ENCODE results near the gene TBCD. TPM values are rescaled to one million over a fixed set of nuclear protein-coding genes. Genes with fewer than 3 reads are reported as not detected.

The TBCD gene
- total RNA-seq, 1 donor from 2014 or later: 44.5 TPM

DNA sequence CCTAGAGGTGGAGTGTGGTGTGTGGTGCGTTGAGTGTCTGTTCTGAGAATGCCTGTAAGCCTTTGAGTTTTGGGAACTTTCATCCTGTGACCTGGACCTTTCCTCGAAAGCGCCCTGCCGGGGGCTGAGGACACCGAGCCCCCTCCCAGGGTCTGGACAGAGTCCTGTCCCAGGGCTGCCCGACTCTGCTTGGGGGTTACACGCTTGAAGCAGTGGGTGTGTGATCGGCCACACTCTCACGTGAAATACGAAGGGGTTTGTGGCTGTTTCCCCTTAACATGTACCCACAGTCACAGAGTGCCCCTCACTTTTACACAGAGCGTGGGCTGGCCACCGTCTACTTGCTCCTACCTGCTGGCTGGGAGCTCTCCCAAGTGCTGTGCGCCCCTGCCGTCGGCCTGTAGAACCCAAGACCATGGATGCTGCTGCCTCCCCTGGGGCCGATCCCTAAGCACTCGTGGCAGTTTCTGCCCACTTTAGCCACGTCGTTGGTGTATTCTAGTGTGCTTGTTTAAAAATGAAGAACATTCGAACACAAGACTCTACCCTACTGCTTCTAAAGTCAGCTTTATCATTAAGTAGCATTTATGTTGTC, 81.1 kb downstream of the TBCD start:
- DNase-seq: no peak

DNA sequence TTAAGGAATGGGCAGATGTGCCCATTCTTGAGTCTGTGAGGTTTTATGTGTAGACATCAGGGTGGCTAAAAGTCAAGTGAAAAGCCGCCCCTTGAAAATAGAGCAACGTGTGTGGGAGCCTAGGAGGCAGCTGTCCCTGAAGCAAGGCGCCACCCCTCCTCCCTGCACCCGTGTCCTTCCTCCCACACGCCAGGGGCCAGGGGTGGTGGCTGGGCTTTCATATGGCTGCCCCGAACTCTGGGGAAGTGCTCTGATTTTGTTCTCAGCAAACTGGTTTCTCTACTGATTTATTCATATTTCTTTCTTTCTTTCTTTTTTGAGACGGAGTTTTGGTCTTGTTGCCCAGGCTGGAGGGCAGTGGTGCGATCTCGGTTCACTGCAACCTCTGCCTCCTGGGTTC, 83.3 kb downstream of the TBCD start:
- no peak for DNase-seq

DNA sequence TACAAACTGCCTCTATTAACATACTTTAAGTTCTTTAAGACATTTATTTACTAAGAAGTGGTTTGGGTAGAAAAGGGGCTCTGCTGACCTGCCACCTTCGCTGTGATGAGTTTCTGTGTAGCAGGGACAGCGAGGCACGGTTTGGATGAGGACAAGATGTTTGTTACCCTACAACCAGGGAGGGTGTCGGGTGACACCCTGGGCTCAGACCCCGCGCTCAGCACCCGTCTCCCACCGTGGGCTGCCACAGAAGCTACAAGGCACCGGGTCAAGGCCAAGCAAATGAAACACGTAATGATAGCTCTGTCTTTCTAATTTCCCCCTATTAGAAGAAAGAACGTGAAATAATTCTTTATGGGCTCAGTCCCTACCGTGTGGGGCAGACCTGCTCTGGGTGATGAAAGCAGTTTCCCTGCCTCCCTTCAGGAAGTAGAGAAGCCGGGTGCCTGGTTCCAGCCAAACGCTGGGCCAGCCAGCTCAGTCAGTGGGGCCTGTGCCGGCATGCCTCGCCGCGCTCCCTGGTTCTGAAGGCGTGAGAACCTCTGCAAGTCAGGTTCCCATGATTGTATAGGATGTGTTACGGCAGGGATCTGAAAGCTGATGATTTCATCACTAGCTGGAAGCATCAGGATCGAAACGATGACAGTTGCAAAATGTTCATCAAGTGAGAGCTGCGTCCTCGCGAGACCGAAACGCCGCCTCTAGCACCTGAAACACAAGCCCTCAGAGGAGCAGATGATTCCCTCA, 84.1 kb downstream of the TBCD start:
- DNase-seq: no peak

DNA sequence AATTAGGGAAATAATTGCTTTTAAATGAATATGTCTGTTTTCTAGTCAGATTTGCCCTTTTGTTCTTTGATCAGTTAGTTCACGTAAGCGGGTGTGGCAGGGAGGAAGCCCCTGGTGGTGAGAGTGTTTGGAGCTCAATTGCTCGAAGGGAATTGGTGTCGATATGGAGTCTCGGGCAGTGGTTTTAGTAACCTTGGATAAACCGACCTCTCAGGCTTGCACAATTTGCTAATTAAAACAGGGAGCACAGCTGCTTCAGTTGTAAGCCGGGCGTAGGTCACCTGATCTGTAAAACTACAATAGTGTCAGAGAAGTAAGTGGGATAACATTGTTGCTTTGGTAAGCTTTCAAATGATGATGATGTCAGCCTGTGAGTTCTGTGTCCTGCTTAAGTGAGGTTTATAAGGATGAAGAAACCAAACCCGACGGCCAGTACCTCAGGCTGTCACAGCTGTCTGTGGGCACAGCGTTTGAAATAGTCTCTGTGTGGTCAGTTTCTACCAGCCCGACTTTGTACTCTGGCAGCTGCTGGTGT, 85.0 kb downstream of the TBCD start:
- DNase-seq: no peak

DNA sequence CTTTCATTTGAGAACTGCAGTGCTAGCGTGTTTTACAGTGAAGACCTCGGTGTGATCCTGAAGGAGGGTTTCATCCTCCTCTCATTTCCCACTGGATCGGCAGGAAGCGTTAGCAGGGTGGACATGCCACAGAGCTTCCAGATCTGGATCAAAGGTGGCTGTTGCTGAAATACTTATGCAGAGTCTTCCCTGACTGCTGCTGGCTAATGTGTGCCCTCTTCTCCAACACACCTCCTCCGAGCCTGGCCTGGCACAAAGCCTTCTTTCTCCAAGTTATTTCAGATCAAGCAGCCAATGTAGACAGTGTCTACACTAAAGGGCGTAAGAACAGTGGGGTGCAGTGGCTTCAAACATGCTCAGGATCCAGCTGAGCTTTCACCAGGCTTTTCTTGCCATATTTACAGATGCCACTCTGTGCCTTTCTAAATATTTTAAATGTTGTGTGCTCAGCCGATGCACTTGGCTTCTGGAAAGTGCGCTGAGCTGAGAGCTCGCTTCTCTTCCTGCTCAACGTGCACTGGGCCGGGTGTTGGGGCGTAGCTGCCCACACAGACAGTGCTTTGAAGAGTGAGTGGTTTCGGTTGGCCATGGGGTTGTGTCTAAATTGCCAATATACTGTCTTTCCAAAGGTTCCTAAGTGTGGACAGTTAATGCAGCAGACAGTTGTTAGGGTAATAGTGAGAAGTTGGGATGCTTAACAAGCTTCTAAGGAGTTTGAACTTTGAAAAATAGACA, 85.9 kb downstream of the TBCD start:
- DNase-seq: no peak

GRCh38 chr17:82838386-82839063, 86.7 kb downstream of the TBCD start:
- DNase-seq: no peak

- DNase-seq: no peak
These were observed 87.9 kb downstream of the TBCD start, which contains the start of gene ZNF750 for GRCh38 chr17:82839617-82840292. Gene ZNF750 (minus strand): TSS chr17:82840022. CDS start chr17:82832454, 7,568 bp downstream.

GRCh38 chr17:82840431-82840831, 88.6 kb downstream of the TBCD start:
- no peak for DNase-seq

GRCh38 chr17:82841921-82842596, 90.2 kb downstream of the TBCD start:
- no peak for DNase-seq

- DNase-seq: no peak
These were observed 92.2 kb downstream of the TBCD start for GRCh38 chr17:82843904-82844680.

DNA sequence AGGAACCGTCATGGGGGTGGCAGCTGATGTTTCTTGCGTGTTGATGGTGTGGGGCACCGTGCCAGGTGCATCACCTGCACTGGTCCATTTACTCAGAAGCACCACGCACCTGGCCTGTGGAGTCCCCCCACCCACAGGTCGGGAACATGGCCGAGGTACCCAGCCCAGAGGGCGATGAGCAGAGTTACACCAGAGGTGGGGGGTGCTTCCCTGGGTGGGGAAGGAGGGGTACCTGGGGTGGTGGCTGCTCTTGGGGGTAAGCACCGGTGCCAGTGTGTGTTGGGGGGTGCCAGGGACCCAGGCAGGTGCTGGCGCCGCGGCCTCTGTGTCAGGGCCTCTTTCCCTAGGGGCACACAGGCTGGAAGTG, 92.9 kb downstream of the TBCD start:
- no peak for DNase-seq

GRCh38 chr17:82845163-82845807, 93.4 kb downstream of the TBCD start:
- DNase-seq: no peak

DNA sequence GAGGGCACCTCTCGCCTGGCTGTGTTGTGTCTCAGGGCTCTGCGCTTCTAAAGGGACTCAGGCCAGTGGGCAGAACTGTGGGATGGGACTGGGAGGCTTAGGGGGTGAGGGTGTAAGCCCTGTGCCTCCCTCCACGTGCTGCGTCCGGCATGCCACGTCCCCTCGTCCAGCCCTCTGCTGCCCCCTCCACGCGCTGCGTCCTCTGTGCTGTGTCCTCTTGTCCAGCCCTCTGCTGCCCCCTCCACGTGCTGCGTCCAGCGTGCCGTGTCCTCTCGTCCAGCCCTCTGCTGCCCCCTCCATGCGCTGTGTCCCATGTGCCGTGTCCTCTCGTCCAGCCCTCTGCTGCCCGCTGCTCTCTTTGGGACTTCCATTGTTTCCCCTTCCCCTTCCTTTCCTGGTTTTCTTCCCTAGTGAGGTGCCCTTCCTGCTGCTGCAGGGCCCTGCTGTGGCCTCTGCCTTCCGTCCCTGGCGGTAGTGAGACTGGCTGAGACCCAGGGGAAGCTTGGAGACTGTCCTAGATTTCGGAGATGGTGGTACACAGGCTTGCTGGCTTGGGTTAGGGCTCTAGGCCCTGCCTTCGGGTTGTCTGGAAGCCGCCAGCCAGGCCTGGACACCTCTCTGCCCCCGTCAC, 94.3 kb downstream of the TBCD start:
- no peak for DNase-seq

DNA sequence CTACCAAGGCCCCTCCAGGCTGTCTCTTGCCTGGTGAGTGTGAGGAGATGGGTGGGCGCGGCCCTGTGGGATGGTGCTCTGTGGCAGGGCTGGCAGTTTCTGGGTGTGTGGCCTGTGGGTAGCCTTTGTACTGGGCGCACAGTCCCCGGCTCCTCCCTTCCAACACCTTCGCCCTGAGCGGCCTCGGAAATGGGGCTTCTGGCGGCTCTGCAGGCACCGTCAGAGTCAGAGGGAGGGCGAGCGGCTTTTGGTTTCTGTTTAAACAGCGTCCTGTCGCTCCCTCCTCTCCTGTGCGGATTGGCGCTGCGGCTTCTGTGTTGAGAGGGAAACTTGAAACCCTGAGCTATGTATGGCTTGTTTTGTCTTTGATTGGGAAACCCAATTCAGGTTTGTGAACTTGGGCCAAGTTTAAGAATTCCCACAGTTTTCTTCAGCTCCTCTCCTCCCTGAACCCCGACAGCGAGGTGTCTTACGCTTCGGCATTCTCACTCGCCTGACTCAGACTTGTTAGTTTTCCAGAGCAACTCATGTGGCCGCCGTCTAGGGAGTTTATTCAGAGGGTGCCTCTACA, 96.2 kb downstream of the TBCD start:
- no peak for DNase-seq

GRCh38 chr17:82849076-82849945, 97.4 kb downstream of the TBCD start:
- DNase-seq: no peak

DNA sequence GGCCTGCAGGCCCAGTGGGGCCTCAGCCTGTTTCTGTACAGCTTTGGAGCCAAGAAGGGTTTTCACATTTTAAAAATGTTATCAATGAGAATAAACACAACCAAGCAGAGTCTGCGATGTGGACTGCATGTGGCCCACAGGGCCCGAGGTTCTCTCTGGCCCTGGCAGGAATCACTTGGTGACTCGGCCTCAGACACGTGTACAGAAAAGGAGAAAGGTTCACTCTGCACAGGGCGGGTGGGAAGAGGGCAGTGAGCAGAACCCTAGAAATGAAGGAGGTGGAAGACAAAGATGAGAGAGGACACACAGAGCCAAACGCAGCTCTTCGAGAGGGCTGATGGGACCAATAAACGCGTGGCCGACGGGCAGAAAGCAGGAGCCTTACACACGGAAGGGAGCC, 99.5 kb downstream of the TBCD start:
- no peak for DNase-seq

DNA sequence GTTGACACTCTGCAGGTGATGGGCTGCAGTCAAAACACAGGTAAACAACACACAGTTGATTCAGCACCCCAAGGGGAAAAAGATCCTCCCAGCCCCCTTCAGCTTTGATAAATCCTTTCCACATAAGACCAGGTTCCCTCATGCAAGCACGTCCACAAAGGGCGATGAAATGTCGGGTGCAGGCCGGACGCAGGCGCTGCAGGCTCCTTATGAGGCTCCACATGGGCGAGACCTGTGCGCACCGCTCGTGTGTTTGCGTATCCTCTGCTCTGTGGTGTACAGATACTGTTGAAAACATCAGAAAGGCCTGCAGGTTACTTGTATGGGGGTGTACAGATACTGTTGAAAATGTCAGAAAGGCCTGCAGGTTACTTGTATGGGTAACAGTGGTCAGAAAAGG, 102.4 kb downstream of the TBCD start:
- no peak for DNase-seq

DNA sequence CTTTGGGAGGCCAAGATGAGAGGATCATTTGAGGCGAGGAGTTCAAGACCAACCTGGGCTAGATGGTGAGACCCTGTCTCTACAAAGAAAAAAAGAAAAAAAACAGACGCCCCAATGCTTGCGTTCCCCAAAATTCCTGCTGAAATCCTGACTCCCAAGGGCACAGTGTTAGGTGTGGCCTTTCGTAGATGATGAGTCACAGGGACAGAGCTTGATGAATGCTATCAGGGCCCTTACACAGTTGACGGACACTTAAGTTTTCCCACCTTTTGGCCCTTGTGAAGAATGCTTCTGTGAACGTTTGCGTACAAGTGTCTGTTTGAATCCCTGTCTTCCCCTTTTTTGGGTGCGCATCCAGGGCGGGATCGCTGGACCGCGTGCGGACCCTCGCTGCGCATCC, 104.5 kb downstream of the TBCD start:
- DNase-seq: no peak
